ENCODE results near the gene RNU2-63P. TPM values are rescaled to one million over a fixed set of nuclear protein-coding genes. Genes with fewer than 3 reads are reported as not detected.
"Not testable (repeated sequence)": the region's sequence is repeated elsewhere in the genome, so short reads cannot be mapped to it uniquely, and the experiment has no call there.

Gene RNU2-63P
- polyA plus RNA-seq, 4 donors = not detected

DNA sequence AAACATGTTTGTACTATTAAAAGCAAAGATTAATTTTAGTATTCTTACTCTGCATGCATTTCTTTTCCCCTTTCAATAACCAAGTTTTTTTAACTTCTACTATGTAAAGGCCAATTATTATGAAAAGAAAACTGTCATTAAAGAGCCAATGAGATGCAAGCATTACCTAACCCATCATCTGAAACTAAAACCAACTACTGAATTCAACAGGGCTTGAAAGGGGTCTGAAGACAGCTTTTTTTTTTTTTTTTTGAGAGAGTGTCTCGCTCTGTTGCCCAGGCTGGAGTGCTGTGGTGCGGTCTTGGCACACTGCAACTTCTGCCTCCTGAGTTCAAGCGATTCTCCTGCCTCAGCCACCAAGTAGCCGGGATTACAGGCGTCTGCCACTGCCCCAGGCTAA is 30.4 kb downstream of the RNU2-63P start:
- not testable (repeated sequence) for H3K27me3 ChIP-seq (ENCODE audit: control insufficient read depth in 3 of 3, insufficient read depth in 3 of 3, low read length in 3 of 3); H3K36me3 ChIP-seq (ENCODE audit: control insufficient read depth in 3 of 3, insufficient read depth in 2 of 3, low read depth in 1 of 3, low read length in 3 of 3); DNase-seq; H3K9me3 ChIP-seq (ENCODE audit: control insufficient read depth in 2 of 2, insufficient read depth in 1 of 2, low read depth in 1 of 2, low read length in 1 of 2); H3K4me1 ChIP-seq (ENCODE audit: control insufficient read depth in 3 of 3, insufficient read depth in 2 of 3, low read depth in 1 of 3, low read length in 2 of 3); FAIRE-seq; H3K27ac ChIP-seq (ENCODE audit: low read depth in 1 of 3, low read length in 2 of 3); H3K4me3 ChIP-seq (ENCODE audit: low read depth in 1 of 3, low read length in 3 of 3)
- WGBS, 3 donors = 74 to 79% (median 78%) methylated on average over 5 of the region's 5 CpGs

DNA sequence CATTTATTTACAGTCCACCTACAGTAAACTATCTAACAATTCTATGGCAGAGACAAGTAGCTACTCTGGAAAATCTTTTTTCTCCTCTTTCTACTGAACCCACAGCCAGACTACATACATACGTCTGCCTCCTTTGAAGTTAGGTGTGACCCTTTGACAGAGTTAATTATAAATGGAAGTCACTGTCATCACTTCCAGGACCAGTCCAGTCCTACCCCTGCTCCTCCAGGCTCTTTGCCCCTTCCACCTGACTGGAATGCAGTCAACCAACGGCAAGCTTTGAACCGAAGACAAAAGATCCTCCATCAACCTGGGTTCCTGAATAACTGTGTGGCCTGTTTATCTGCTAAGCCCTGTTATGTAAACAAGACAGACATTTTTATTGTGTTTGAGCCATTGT is 35.2 kb downstream of the RNU2-63P start:
- H3K27me3 ChIP-seq (ENCODE audit: control insufficient read depth in 3 of 3, insufficient read depth in 3 of 3, low read length in 3 of 3); DNase-seq; H3K4me1 ChIP-seq (ENCODE audit: control insufficient read depth in 3 of 3, insufficient read depth in 2 of 3, low read depth in 1 of 3, low read length in 2 of 3); FAIRE-seq; H3K27ac ChIP-seq (ENCODE audit: low read depth in 1 of 3, low read length in 2 of 3); H3K36me3 ChIP-seq (ENCODE audit: control insufficient read depth in 3 of 3, insufficient read depth in 2 of 3, low read depth in 1 of 3, low read length in 3 of 3); H3K4me3 ChIP-seq (ENCODE audit: low read depth in 1 of 3, low read length in 3 of 3); H3K9me3 ChIP-seq (ENCODE audit: control insufficient read depth in 2 of 2, insufficient read depth in 1 of 2, low read depth in 1 of 2, low read length in 1 of 2): not testable (repeated sequence)
- no CpG with 5 or more reads among the region's 3 CpGs for WGBS, 3 donors

DNA sequence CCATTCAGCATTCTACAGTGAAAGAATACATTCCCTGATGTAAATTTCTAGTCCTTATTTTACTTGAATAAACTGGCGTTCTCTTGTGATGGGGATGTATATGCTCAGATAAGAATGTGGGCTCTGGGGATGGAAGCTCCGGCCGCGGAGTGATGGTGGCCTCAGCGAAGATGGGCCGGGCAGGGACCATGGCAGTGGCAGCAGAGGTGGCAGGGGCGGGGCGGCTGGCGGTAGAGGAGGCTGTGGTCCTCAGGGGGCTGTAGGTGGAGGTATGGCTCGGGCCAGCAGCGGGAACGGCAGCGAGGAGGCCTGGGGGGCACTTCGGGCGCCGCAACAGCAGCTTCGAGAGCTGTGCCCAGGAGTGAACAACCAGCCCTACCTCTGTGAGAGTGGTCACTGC is 44.0 kb downstream of the RNU2-63P start:
- not testable (repeated sequence) for H3K27me3 ChIP-seq (ENCODE audit: control insufficient read depth in 3 of 3, insufficient read depth in 3 of 3, low read length in 3 of 3); FAIRE-seq; DNase-seq; H3K4me1 ChIP-seq (ENCODE audit: control insufficient read depth in 3 of 3, insufficient read depth in 2 of 3, low read depth in 1 of 3, low read length in 2 of 3); H3K4me3 ChIP-seq (ENCODE audit: low read depth in 1 of 3, low read length in 3 of 3); H3K27ac ChIP-seq (ENCODE audit: low read depth in 1 of 3, low read length in 2 of 3); H3K36me3 ChIP-seq (ENCODE audit: control insufficient read depth in 3 of 3, insufficient read depth in 2 of 3, low read depth in 1 of 3, low read length in 3 of 3); H3K9me3 ChIP-seq (ENCODE audit: control insufficient read depth in 2 of 2, insufficient read depth in 1 of 2, low read depth in 1 of 2, low read length in 1 of 2)
- WGBS, 3 donors = 89% methylated on average over 4 of the region's 17 CpGs; no CpG with 5 or more reads in 2 of the 3 donors

Other genes with a start within 250 kb of the RNU2-63P start
- gene RGPD2, start 190.8 kb downstream of the RNU2-63P start, polyA plus RNA-seq = 1 to 10 TPM; 1.2 to 5.8 (median 3.0) TPM
- 10 to 100 TPM; 35.1 to 63.1 (median 39.6) TPM for gene KRCC1, start 39.2 kb upstream of the RNU2-63P start, polyA plus RNA-seq
- 1 to 10 TPM in 1 of 4 donors, under 1 TPM in 2, not detected in 1; 0.34 to 1.6 (median 0.84) TPM for gene SMYD1, start 51.3 kb upstream of the RNU2-63P start, polyA plus RNA-seq
- over 10,000 TPM in 2 of 4 donors, 1,000 to 10,000 TPM in 2; 1,690 to 23,034 (median 6,625) TPM for gene FABP1, start 111.5 kb upstream of the RNU2-63P start, polyA plus RNA-seq
- gene THNSL2, start 153.8 kb upstream of the RNU2-63P start, polyA plus RNA-seq = 10 to 100 TPM in 3 of 4 donors, 1 to 10 TPM in 1; 1.8 to 40.5 (median 21.5) TPM

Data from small intestine (tissue), 7 donors.